Karpas-422 (cell line): ENCODE data around the gene TERB1. TPM values are rescaled to one million over a fixed set of nuclear protein-coding genes. Genes with fewer than 3 reads are reported as not detected.

Source experiments
- DNase-seq: peaks from one replicate; pipeline ENCODE4 v3.0.0-alpha.2; 2015
- H2AFZ ChIP-seq: fragments of 200-600 bp; sonication (generic); 2 replicates; pipeline ENCODE4 v1.6.1; 2014; ENCODE audit warnings: antibody characterized with exemption, low read length, mixed read lengths
- H3K27ac ChIP-seq: fragments of 200-600 bp; sonication (generic); 2 replicates; pipeline ENCODE4 v1.5.1; 2014; ENCODE audit warnings: mild to moderate bottlenecking, low read length, moderate library complexity
- H3K27me3 ChIP-seq: fragments of 200-600 bp; sonication (generic); 2 replicates; pipeline ENCODE4 v1.6.1; 2014; ENCODE audit warnings: low read length, mixed read lengths
- H3K36me3 ChIP-seq: fragments of 200-600 bp; sonication (generic); 2 replicates; pipeline ENCODE4 v1.6.1; 2014; ENCODE audit warnings: low read length, mixed read lengths; ENCODE audit not compliant: insufficient read depth
- H3K4me1 ChIP-seq: fragments of 200-600 bp; sonication (generic); 2 replicates; pipeline ENCODE4 v1.6.1; 2014; ENCODE audit warnings: mild to moderate bottlenecking, low read length, mixed read lengths
- H3K4me2 ChIP-seq: fragments of 200-600 bp; sonication (generic); 2 replicates; pipeline ENCODE4 v1.6.1; 2014; ENCODE audit warnings: low read length, low read depth, mild to moderate bottlenecking; ENCODE audit not compliant: poor library complexity, severe bottlenecking
- H3K4me3 ChIP-seq: fragments of 200-600 bp; sonication (generic); 2 replicates; pipeline ENCODE4 v1.5.1; 2014; ENCODE audit warnings: mild to moderate bottlenecking, antibody characterized with exemption, low read length, mixed read lengths
- H3K79me2 ChIP-seq: fragments of 200-600 bp; sonication (generic); 2 replicates; pipeline ENCODE4 v1.6.1; 2014; ENCODE audit warnings: mild to moderate bottlenecking, low read length, mixed read lengths
- H3K9ac ChIP-seq: fragments of 200-600 bp; sonication (generic); 2 replicates; pipeline ENCODE4 v1.6.0; 2014; ENCODE audit warnings: low read length
- H3K9me2 ChIP-seq: fragments of 200-600 bp; sonication (generic), shearing (Covaris generic); replicated peaks from 2 replicates; pipeline ENCODE4 v1.6.0; 2014; ENCODE audit warnings: mild to moderate bottlenecking, low read length, moderate library complexity; ENCODE audit not compliant: insufficient read depth
- H3K9me3 ChIP-seq: fragments of 300-700, 200-600 bp; sonication (generic); 2 replicates; pipeline ENCODE4 v1.6.1; 2014; ENCODE audit warnings: low read length, mixed read lengths
- H4K20me1 ChIP-seq: fragments of 200-600 bp; sonication (generic); 2 replicates; pipeline ENCODE4 v1.6.1; 2014; ENCODE audit warnings: mild to moderate bottlenecking, antibody characterized with exemption, low read length, low read depth; ENCODE audit not compliant: insufficient read depth
- total RNA-seq: library from RNA; depleted of rRNA; stranded (reverse); fragments of >200 nt; shearing (Covaris generic); gene quantifications from 2 replicates; pipeline ENCODE4 v1.2.3, GENCODE V29; 2014; ENCODE audit warnings: low replicate concordance

Gene TERB1
- total RNA-seq, 1 experiment from 2014 or later = not detected

GRCh38 chr16:66740533-66740932 lies 60.9 kb downstream of the TERB1 start:
- H3K79me2 ChIP-seq = peaks cover 29% of the 10 kb centered on the region
- no peak overlapping the region for H3K9ac ChIP-seq
- no peak overlapping the region for H3K27ac ChIP-seq
- H3K27me3 ChIP-seq = no peaks in the 10 kb centered on the region
- H3K9me3 ChIP-seq = no peaks in the 10 kb centered on the region
- no peak overlapping the region for H3K4me3 ChIP-seq
- no peak overlapping the region for H2AFZ ChIP-seq
- H3K36me3 ChIP-seq = peaks cover 44% of the 10 kb centered on the region
- H3K9me2 ChIP-seq = no peaks in the 10 kb centered on the region
- H3K4me2 ChIP-seq = no peak overlapping the region
- H4K20me1 ChIP-seq = peaks cover 6% of the 10 kb centered on the region; the same call in 1 of the 2 replicates
- DNase-seq = no peak
- no peaks in the 10 kb centered on the region for H3K4me1 ChIP-seq

- DNase-seq = peak; percentile 71
- H3K36me3 ChIP-seq = peaks cover 44% of the 10 kb centered on the region
Observed at GRCh38 chr16:66740010-66740409, 61.4 kb downstream of the TERB1 start.

GRCh38 chr16:66735891-66736290 lies 65.5 kb downstream of the TERB1 start:
- no peaks in the 10 kb centered on the region for H3K9me3 ChIP-seq
- H3K4me2 ChIP-seq = no peak overlapping the region
- no peaks in the 10 kb centered on the region for H3K4me1 ChIP-seq
- H3K79me2 ChIP-seq = peaks cover 20% of the 10 kb centered on the region
- H4K20me1 ChIP-seq = peaks cover 6% of the 10 kb centered on the region; the same call in 1 of the 2 replicates
- no peak for DNase-seq
- no peak overlapping the region for H3K9ac ChIP-seq
- no peaks in the 10 kb centered on the region for H3K9me2 ChIP-seq
- no peak overlapping the region for H2AFZ ChIP-seq
- no peak overlapping the region for H3K27ac ChIP-seq
- H3K4me3 ChIP-seq = no peak overlapping the region
- peaks cover 42% of the 10 kb centered on the region; the same call in 1 of the 2 replicates for H3K36me3 ChIP-seq
- no peaks in the 10 kb centered on the region for H3K27me3 ChIP-seq

More at GRCh38 chr16:66740010-66740409, 61.4 kb downstream of the TERB1 start:
- Histone ChIP-seq H3K9ac (no peak overlapping the region), H3K27ac (no peak overlapping the region), H3K79me2 (peaks cover 29% of the 10 kb centered on the region), H3K4me2 (no peak overlapping the region), H3K9me3 (no peaks in the 10 kb centered on the region), H3K9me2 (no peaks in the 10 kb centered on the region), H3K4me3 (no peak overlapping the region), H3K4me1 (no peaks in the 10 kb centered on the region), H4K20me1 (peaks cover 6% of the 10 kb centered on the region; the same call in 1 of the 2 replicates), H2AFZ (no peak overlapping the region), H3K27me3 (no peaks in the 10 kb centered on the region)

- no peak overlapping the region for H2AFZ ChIP-seq
- no peaks in the 10 kb centered on the region for H3K79me2 ChIP-seq
Observed at GRCh38 chr16:66731101-66731500, 70.3 kb downstream of the TERB1 start.

GRCh38 chr16:66728804-66729203 lies 72.6 kb downstream of the TERB1 start:
- H3K36me3 ChIP-seq = peaks cover 38% of the 10 kb centered on the region; the same call in 1 of the 2 replicates
- no peaks in the 10 kb centered on the region; the same call in 1 of the 2 replicates for H4K20me1 ChIP-seq
- no peak for DNase-seq
- no peaks in the 10 kb centered on the region for H3K9me2 ChIP-seq
- no peak overlapping the region for H3K4me2 ChIP-seq
- H3K9ac ChIP-seq = no peak overlapping the region
- H3K27ac ChIP-seq = no peak overlapping the region
- no peaks in the 10 kb centered on the region for H3K79me2 ChIP-seq
- no peaks in the 10 kb centered on the region for H3K9me3 ChIP-seq
- no peak overlapping the region for H2AFZ ChIP-seq
- no peak overlapping the region for H3K4me3 ChIP-seq
- no peaks in the 10 kb centered on the region for H3K27me3 ChIP-seq
- H3K4me1 ChIP-seq = no peaks in the 10 kb centered on the region

More at GRCh38 chr16:66731101-66731500, 70.3 kb downstream of the TERB1 start:
- Histone ChIP-seq H3K4me2 (no peak overlapping the region), H3K27ac (no peak overlapping the region), H3K9me3 (no peaks in the 10 kb centered on the region), H3K4me1 (no peaks in the 10 kb centered on the region), H3K4me3 (no peak overlapping the region), H3K36me3 (peaks cover 34% of the 10 kb centered on the region; the same call in 1 of the 2 replicates), H3K9me2 (no peaks in the 10 kb centered on the region), H3K27me3 (no peaks in the 10 kb centered on the region), H3K9ac (no peak overlapping the region), H4K20me1 (no peaks in the 10 kb centered on the region; the same call in 1 of the 2 replicates)
- no peak for DNase-seq

- Histone ChIP-seq H3K27me3 (no peaks in the 10 kb centered on the region), H3K27ac (no peak overlapping the region), H2AFZ (no peak overlapping the region), H3K9me2 (no peaks in the 10 kb centered on the region), H3K9me3 (no peaks in the 10 kb centered on the region), H3K4me1 (no peaks in the 10 kb centered on the region), H3K36me3 (peaks cover 39% of the 10 kb centered on the region; the same call in 1 of the 2 replicates), H3K4me2 (no peak overlapping the region), H3K9ac (no peak overlapping the region), H4K20me1 (no peaks in the 10 kb centered on the region; the same call in 1 of the 2 replicates), H3K79me2 (no peaks in the 10 kb centered on the region), H3K4me3 (no peak overlapping the region)
- peak; percentile 87 for DNase-seq
Observed at GRCh38 chr16:66728117-66728787, 73.1 kb downstream of the TERB1 start.

- Histone ChIP-seq H2AFZ (no peak overlapping the region), H3K9me3 (no peaks in the 10 kb centered on the region), H4K20me1 (no peaks in the 10 kb centered on the region), H3K4me1 (no peaks in the 10 kb centered on the region), H3K9ac (no peak overlapping the region), H3K27ac (no peak overlapping the region), H3K27me3 (no peaks in the 10 kb centered on the region), H3K79me2 (no peaks in the 10 kb centered on the region), H3K4me2 (no peak overlapping the region), H3K9me2 (no peaks in the 10 kb centered on the region), H3K4me3 (no peak overlapping the region), H3K36me3 (peaks cover 13% of the 10 kb centered on the region; the same call in 1 of the 2 replicates)
- DNase-seq = no peak
Observed at GRCh38 chr16:66720766-66721165, 80.6 kb downstream of the TERB1 start.

- H3K36me3 ChIP-seq = peaks cover 5% of the 10 kb centered on the region; the same call in 1 of the 2 replicates
- H2AFZ ChIP-seq = no peak overlapping the region
- H3K27ac ChIP-seq = no peak overlapping the region
Observed at GRCh38 chr16:66719246-66719645, 82.1 kb downstream of the TERB1 start.

More at GRCh38 chr16:66719246-66719645, 82.1 kb downstream of the TERB1 start:
- Histone ChIP-seq H4K20me1 (no peaks in the 10 kb centered on the region), H3K79me2 (no peaks in the 10 kb centered on the region), H3K4me1 (no peaks in the 10 kb centered on the region), H3K27me3 (no peaks in the 10 kb centered on the region), H3K4me3 (no peak overlapping the region), H3K9ac (no peak overlapping the region), H3K9me2 (no peaks in the 10 kb centered on the region), H3K9me3 (no peaks in the 10 kb centered on the region), H3K4me2 (no peak overlapping the region)
- no peak for DNase-seq
